Left lobe of liver (tissue), 2 donors: Measurements from ENCODE around the gene ANK3. TPM values are rescaled to one million over a fixed set of nuclear protein-coding genes. Genes with fewer than 3 reads are reported as not detected.

ENCODE experiments used
- ATAC-seq: fragments of 200-7000 bp; cut with Tn5 transposase; one replicate; pipeline ENCODE4 v1.9.1; 2020; ENCODE audit warnings: mild to moderate bottlenecking, moderate library complexity
- DNase-seq: peaks from one replicate; pipeline ENCODE4 v3.0.0-alpha.2; 2020; ENCODE audit warnings: low spot score
- total RNA-seq: library from RNA; stranded (reverse); gene quantifications from one replicate; pipeline ENCODE4 v1.2.1, GENCODE V29; 2021
- donor health status: DM: no; HTN: no; CAD: no; lungs with moderate emphysema.
- donor health status: DM: no; HTN: yes; CAD: no.

ANK3 gene
- total RNA-seq, 1 donor from 2014 or later = 13.4 TPM

DNA sequence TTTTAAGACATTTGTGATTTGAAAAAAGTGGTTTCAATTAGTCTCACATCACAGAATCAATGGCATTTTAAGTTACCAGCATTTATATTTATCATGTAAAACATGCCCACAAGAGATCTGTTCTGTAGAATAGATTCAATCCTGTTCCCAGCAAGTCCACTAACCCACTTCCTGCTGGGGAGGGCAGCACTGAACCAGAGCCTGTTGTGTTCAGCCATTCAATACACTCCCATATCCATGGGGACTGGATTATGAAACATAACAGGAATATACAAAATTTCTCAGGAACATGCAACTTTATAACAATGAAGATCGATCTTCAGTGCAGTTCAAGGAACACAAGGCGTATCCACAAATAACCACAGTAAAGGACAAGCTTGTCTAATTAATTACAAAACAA, 24.4 kb upstream of the ANK3 start:
- ATAC-seq (no peak), DNase-seq (no peak)

DNA sequence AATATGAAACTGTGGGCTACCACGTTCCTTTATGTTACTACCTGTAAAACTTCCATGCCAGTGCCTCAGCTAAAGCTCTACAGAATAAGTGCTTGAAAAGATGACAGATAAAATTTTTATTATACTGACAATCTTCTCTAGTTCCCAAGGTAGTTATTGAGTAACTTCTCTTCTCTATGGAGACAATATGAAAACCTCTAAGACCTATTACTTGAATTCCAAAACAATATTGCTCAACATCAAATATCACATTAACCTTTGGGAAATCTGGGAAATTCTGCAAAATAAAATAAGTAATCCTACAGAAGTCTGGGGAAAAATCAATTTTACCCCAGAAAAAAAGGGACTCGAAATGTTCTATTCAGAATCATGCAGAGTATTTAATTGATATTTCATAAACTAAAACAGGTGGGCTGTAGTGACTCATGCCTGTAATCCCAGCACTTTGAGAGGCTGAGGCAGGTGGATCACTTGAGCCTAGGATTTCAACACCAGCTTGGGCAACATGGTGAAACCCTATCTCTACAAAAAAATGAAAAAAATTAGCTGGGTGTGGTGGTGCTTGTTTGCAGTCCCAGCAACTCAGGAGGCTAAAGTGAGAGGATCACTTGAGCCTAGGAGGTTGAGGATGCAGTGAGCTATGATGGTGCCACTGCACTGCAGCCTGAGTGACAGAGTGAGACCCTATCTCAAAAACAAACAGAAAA, 23.8 kb upstream of the ANK3 start:
- no peak for ATAC-seq
- no peak for DNase-seq

DNA sequence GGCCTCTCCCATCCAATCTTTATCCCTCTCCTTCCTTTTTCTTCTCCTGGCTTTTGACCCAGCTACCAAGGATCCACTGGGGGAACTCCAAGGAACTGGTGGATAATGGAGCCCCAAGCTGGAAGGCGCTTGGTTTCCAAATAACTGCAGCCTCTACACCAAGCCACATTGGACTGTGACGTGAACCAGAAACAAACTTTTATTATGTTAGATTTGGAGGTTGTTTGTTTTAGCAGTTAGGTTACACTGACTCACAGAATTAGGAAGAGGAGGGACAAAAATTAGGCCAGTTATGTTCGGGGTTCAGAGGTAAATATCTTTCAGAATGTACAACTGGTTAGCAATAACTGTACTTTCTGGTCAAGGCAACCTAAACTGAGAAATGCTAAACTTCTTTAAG, 21.3 kb upstream of the ANK3 start:
- no peak for ATAC-seq
- DNase-seq = no peak

DNA sequence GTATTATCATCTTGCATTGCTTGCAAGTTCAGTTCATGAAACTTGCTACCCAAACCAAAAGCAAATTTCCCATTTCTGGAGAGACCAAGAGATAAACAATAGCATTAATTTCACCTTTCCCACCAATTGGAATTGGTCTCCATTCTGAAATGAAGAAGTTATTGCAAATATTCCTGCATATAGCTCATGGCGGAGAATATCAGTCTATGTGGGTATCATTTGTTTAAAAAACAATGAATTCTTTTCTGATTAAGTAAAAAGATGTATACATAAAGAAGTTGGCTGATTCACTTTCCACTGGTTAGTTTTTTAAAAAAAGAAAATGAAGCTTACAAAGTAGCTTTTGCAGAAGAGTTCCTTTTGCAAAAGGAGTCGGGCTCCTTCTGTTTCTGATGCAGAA, 19.5 kb upstream of the ANK3 start:
- DNase-seq (no peak), ATAC-seq (no peak)

DNA sequence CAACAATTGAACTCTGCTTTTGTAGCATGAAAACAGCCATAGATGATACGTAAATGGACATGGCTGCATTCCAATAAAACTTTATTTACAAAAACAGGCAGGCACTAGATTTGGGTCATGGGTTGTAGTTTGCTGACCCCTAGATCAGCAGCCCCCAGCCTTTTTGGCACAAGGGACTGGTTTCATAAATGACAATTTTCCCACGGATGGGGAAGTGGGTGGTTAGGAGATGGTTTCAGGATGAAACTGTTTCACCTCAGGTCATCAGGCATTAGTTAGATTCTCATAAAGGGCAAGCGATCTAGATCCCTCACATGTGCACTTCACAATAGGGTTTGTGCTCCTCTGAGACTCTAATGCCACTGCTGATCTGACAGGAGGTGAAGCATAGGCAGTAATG, 16.5 kb upstream of the ANK3 start:
- ATAC-seq (no peak), DNase-seq (no peak)

DNA sequence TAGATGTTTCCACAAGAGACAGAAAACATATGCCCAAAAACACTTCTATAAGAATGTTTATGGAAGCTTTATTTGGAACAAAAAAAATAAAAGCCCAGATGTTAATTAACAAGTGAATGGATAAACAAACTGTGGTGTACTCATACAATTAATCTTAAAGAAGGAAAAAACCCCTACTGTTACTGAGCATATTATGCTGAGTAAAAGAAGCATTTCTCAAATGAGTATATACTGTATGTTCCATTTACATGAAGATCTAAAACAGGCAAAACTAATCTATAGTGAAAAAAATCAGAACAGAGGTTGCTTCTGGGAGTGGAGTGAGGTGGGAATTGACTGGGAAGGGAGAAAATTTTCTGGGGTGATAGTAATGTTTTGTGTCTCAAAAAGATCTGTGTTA, 15.5 kb upstream of the ANK3 start:
- ATAC-seq = no peak
- DNase-seq = no peak

DNA sequence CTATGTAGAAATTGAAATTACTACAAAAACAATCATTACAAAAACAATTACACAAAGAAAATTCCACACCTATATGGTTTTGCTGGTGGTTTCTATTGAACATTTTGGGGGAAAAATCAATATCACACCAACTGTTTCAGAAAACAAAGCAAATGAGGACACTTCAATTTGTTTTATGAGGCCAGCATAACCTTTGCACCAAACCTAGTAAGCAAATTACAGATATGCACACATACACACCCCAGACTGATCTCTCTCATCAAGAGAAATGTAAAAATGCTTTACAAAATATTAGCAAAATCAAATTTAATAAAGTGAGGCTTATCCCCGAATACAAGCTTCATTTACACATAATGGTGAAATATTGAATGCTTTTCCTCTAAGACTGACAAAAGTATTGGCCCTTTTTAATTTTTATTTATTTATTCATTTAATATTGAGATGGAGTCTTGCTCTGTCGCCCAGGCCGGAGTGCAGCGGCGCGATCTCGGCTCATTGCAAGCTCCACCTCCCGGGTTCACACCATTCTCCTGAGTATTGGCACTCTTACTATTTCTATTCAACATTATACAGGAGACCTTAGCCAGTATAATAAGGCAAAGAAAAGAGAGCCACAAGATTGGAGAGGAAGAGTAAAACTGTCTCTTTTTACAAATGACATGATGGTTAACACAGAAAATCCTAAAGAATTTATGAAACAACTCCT, 13.6 kb upstream of the ANK3 start:
- DNase-seq = no peak
- ATAC-seq = peak; percentile 68

DNA sequence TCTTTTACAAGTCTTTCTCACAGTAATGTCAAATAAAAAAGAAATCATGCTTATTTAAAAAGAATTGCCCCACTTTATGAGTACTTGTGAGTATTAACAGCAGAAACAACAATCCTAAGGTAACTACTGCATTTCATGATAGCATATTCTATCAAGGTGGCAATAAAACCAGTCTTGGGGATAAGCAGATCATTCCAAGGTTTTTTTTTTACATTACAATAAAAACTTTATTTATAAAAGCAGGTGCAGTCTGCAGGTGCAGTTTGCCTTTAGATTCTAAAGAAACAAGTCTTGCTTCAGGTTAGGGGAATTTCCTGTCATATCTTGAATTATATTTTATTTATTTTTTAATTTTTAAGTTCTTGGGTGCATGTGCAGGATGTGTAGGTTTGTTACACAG, 10.7 kb upstream of the ANK3 start:
- no peak for ATAC-seq
- no peak for DNase-seq

DNA sequence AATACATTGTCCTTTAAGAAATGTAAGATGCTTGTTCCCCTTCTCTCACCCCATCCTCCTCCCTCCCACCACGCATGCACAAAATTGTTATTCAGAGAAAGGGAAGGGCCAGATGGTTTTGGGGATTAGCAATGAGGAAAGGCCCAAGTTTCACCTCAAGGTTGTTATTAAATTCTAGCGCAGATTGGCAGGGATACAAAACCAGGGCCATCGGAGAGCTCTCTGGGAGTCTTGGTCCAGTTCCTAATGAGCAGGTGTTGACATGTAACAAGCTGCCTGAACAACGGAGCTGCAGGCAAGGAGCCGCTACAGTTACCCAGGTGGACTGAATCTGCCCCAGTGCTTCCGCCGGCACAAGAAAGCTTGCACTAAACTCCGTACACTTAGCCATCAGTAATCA, 9.7 kb upstream of the ANK3 start:
- ATAC-seq (no peak), DNase-seq (no peak)

DNA sequence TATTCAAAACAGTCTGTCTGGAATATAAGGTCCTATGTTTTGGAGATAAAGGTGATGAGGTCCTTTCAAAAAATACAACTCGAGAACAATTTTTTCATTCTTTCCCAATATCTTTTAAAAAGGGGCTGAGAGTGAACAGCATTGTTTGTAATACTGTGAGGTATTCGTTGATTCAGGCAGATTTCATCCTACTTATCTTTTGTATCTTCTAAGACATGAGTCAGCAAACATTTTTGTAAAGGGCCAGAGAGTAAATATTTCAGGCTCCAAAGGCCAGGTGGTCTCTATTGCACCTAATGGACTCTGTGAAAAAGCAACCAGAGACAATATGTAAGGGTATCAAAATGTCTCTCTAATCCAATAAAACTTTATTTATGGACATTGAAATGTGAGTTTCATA, 8.1 kb upstream of the ANK3 start:
- ATAC-seq = no peak
- no peak for DNase-seq

DNA sequence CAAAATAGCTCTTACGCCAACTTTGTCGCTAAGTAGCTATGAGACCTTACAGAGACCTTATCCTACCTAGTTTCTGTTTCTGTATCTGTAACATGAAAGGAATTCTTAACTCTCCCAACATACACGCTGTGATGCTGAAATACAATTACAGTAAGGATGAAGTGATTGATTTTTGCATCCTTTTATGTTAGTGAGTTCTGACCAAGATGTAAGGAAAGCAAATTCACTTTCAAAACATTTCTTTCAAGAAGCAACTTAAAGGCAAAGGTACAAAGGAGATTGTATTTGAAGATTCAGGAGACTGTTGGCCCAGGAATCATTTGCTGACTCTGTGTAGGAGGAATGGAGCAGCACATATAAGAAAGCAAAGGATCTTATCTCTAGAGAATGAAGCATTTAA, 7.1 kb upstream of the ANK3 start:
- DNase-seq = no peak
- ATAC-seq = no peak

DNA sequence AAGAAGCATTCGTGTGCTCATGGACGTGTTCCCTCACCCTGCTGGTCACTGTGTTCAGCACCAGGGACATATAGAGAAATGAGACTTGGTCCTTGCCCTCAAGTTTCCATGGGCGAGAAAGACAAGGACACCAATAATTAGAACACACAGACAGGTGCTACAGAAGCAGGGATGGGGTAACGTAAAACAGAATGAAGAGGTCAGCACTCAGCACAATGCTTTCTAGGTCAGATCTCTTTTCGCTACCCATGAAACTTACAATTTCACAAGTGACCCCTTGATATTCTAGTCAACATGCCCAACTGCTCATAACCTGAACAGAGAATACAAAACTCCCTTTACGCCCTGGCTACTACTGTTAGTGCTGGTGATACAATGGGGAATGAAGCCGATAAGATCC, 6.0 kb upstream of the ANK3 start:
- ATAC-seq = no peak
- DNase-seq = no peak

DNA sequence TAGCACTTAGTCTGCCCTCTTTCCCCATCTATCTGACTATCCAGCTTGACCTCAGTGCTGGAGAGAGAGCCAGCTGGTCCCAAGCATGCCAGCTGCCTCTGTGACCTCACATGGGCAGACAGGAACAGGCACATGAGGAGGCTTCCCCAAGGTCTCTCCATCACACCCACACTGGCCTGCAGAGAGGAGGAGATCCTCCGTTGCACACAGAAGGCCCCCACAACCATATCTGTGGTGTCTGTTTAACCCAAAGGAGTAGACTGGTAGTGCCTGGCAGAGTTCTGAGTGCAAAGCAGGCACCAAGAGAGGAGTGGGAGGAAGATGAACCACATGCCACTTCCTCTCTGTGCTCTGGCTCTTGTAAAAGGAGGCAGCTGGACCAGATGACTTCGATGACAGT, 4.8 kb upstream of the ANK3 start:
- ATAC-seq = no peak
- DNase-seq = no peak

DNA sequence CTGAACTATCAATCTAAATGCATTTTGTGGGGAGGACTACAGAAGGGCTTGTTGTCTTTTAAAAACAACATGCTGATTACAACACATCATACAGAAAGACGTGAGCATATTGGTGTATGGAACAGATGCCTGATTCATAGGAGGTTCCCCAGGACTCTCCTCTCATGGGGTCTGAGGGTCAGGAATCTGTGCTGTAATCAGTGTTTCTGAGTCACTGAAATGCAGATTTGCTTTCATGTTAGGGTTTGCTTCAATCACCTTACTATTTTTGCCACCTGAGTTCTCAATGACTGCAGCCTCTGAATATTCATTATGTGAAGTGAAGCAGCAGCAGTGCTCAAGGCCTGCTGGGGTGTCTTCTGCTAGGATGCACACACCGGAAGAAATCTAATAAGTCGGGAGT, 550 bp upstream of the ANK3 start:
- DNase-seq (no peak), ATAC-seq (no peak)

DNA sequence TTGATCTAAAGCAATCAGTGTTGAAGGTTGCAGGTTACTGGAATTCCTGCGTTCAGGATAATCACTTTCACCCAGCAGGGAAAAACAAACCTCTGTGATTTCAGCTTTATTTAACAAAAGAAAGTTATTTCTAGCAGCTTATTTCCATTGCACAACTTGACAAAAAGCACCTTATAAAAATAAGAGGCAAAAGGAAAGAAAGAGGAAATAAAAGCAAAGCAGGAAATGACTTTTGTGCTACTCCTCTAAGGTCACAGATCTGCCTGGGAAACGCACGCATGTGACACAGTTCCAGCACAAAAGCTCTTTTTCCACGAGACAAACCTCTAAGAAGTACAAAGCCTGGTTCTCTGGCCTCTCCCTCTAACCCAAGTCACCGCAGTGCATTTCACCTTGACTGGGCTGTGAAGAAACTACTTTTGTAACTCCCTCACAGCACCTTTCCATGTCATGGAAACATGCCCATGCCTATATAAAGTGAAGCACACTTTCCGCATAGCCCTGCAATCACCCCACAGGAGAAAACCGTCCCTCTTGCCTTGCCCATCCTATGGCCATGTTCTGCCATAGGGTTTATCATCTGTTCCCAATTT, 870 bp downstream of the ANK3 start:
- DNase-seq (no peak), ATAC-seq (no peak)

DNA sequence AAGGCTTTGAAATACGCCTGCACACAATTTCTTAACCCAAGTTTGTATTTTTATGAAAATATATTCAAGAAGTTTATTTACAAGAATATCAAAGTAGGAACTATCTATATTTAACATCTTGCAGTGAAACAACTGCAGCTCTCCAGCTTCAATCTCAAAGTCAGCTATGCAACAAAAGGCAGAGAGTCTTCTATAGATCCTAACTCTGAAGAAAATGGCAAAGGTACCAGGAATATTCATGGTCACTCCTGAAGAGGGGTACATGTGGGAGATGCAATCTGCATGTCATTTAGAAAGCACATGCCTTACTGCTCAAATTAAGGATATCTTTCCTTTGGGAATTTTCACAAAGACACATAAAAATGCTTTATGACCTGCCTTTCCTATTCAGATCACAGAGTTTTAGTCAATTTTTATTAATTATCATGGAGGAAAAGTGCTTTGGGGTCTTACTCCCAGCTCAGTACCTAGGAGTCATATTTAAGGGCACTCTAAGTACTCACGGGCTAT, 1.5 kb downstream of the ANK3 start:
- ATAC-seq = no peak

DNA sequence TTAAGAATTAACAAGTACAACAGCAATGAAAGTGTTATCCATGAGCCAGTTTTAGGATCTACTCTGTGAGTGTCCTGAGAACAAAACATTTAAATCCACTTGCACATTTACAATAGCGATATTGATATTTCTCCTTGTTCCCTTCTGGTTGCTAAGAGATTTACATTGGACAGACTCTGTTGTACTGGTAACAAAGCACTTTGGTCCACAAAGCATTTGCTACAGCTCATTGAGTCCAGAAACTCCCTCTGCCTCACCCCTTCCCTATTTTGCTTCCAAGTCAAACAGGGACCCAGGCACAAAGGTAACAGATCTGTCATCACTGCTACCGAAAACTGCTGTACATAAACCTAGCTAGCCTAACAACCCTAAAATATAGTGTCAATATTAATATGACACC, 2.1 kb downstream of the ANK3 start:
- DNase-seq = no peak
- no peak for ATAC-seq

More for the DNA sequence above, 1.5 kb downstream of the ANK3 start:
- no peak for DNase-seq

DNA sequence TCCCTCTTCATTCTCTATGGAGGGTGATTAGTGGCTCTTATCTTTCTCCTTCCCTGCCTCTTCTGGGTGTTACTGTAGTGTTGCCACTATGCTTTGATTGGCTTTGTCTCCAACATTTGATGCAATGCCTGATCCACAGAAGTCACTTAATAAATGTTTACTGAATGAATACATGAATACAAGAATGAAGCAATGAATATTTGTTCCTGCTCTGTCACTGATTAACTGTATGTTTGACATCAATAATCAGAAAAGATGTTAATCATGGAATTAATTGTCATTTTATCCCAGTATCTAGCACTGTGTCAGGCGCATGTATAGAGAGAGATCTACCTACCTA, 4.3 kb downstream of the ANK3 start:
- DNase-seq (no peak), ATAC-seq (no peak)

DNA sequence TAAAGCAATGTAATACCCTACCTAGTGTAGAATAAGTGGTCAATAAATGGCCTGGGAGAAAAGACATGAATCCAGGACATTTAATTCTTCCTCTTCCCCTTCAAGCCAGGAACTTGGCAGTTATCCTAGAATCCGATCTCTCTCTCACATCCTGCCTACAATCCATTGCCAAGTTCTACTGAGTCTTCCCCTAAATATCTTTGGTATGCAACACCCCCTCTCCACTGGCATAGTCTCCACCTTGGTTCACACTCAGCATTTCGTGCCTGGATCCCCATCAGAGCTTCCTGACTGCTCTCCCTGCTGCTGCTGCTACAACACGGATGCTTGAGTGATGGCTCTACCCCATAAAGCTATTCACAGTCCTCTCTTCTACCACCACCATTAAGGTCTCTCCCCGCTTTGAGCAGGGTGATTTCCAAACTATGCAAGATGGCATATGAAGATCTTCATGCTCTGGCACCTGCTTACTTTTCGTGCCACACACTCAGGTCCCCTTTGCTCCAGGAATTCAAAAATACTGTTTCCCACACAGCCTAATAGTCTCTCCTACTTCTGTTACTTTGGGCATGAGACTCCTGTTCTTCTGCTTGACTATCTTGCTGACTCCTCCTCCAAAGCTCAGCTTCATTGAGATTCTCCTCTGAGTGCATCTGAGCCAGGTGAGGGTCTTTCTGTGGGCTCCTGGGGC, 4.8 kb downstream of the ANK3 start:
- DNase-seq = no peak
- ATAC-seq = no peak

DNA sequence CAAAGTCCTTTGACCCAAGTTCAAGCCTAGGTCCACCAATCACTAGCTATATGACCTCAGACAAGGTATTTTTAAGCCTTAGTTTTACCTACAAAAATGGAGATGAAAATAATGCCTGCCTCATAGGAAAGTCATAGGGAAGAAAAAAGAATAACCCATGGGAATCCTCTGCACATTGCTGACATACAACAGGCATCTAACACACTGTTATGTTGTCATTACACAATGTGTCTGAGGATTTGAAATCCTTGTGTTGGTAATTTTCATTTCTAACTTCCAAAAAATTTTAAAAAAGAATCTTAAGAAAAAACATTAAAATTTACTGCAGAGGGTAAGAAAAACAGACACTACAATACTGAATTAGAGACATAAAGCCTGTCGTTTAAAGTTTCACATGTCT, 5.7 kb downstream of the ANK3 start:
- DNase-seq = no peak
- no peak for ATAC-seq

DNA sequence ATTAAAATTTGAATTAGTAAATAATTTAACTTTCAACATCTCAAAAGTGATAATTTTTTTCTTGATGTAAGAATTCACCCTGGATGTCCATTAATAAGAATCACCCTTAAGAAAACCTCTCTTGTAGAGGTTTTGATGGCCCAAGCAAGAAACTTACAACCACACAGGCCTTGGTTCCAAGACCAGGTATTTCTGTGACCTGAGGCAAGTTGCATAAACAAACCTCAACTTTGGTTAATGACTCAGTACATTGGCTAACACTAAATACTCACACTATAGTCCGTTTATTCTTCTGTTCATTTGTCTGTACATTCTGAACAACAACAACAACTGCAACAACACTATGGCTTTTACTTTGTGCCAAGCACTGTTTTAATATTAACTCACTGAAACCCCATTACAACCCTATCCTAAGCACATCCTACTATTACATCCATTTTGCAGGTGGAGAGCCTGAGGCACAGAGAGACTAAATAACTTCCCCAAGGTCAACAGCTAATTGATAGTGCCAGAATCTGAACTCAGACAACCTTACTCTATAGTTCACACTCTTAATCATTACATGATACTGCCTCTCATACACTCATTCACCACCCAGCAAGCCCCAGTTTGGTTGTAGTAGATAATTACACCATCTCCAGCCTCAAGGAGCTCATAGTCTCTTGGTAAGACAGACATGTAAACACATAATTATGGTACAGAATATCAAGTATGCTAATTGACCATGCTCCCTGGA, 6.6 kb downstream of the ANK3 start:
- ATAC-seq (no peak), DNase-seq (no peak)
